Measurements from ENCODE around the gene BRAT1.

Gene BRAT1

DNA sequence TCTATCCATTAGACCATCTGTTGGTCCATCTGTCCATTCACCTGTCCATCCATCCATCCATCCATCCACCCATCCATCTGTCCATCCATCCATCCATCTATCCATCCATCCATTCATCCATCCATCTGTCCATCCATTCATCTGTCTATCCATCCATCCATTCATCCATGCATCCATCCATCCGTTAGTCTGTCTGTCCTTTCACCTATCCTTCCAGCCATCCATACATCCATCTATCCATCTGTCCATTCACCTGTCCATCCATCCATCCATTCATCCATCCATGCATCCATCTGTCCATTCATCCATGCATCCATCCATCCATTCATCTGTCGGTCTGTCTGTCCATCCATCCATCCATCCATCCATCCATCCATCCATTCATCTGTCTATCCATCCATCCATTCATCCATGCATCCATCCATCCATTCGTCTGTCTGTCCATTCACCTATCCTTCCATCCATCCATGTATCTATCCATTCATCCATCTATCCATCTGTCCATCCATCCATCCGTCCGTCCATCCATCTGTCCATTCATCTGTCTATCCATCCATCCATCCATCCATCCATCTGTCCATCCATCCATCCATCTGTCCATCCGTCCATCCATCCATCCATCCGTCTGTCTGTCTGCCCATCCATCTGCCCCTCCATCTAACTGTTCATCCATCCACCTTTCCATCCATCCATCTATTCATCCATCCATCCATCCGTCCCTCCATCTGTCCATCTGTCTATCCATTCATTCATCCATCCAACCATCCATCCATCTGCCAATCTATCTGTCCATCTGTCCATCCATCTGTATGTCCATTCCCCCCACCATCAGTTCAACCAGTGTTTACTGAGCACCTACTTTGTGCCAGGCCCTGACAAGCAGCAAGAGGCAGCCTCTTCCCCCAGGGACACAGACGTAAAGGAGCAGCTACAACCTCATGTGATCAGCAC lies 40.6 kb downstream of the BRAT1 start:
- Histone ChIP-seq H3K27ac (ENCODE audit: low read depth, low read length) (no peak overlapping the region), H3K27me3 (ENCODE audit: insufficient read depth, low read length) (peaks cover 14% of the 10 kb centered on the region), H3K36me3 (ENCODE audit: control insufficient read depth in 1 of 2, insufficient read depth in 2 of 2, low read length in 2 of 2) (no peaks in the 10 kb centered on the region), H3K79me2 (ENCODE audit: control insufficient read depth, insufficient read depth, low read length, poor library complexity) (no peaks in the 10 kb centered on the region), H2AFZ (ENCODE audit: insufficient read depth, low read length, poor library complexity) (no peak overlapping the region), H3K4me1 (ENCODE audit: control insufficient read depth in 1 of 2, insufficient read depth in 2 of 2, low read length in 2 of 2) (peaks cover 25 to 29% of the 10 kb centered on the region in 2 experiments), H3K9me3 (ENCODE audit: insufficient read depth, low read depth, low read length) (peaks cover 5% of the 10 kb centered on the region), H2BK120ac (ENCODE audit: insufficient read depth, low read length, poor library complexity) (no peak overlapping the region), H2BK12ac (ENCODE audit: low read length) (no peak overlapping the region), H3K14ac (ENCODE audit: low read length) (no peak overlapping the region), H4K91ac (ENCODE audit: low read depth, low read length) (no peak overlapping the region), H4K8ac (ENCODE audit: low read depth, low read length) (no peak overlapping the region), H2AK5ac (ENCODE audit: low read length) (no peak overlapping the region), H3K4me2 (ENCODE audit: low read length) (no peak overlapping the region), H3K4me3 (ENCODE audit: low read depth, low read length) (no peak overlapping the region), H3K79me1 (ENCODE audit: low read length) (peaks cover 4% of the 10 kb centered on the region), H2BK5ac (ENCODE audit: low read depth, low read length, poor library complexity) (no peak overlapping the region), H3K23ac (ENCODE audit: low read length) (no peak overlapping the region), H3K4ac (ENCODE audit: low read depth, low read length) (no peak overlapping the region), H4K12ac (ENCODE audit: low read depth, low read length) (no peak overlapping the region), H3K9ac (ENCODE audit: low read length) (no peak overlapping the region), H3K18ac (ENCODE audit: low read length) (no peak overlapping the region)
- no CpG with 5 or more reads among the region's 9 CpGs for WGBS (ENCODE audit: extremely low coverage, insufficient coverage, insufficient read length)
- DNase-seq = no peak

DNA sequence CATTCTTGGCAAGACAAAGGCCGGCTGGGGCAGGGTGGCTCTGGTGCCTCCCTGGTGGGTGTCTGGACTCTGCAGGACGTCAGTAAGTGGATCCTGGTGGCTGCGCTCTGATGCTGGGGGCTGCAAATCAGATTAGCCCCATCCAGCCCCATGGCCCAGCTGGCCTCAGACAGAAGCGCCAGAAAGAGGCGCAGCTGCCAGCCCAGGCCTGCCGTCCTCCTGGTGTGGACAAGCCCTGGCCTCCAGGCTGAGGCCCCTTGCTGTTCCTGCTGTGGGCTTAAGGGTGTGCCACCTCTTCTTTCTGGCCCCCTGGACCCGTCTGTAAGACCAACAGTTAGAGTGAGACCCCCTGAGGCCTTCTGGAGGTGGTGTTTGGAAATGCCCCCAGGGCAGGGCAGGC lies 41.6 kb downstream of the BRAT1 start:
- peaks cover 4% of the 10 kb centered on the region for H3K79me1 ChIP-seq (ENCODE audit: low read length)
- H3K27ac ChIP-seq (ENCODE audit: low read depth, low read length) = no peak overlapping the region
- H3K4me1 ChIP-seq (ENCODE audit: control insufficient read depth in 1 of 2, insufficient read depth in 2 of 2, low read length in 2 of 2) = peaks cover 20 to 28% of the 10 kb centered on the region in 2 experiments
- H4K12ac ChIP-seq (ENCODE audit: low read depth, low read length) = no peak overlapping the region
- H3K79me2 ChIP-seq (ENCODE audit: control insufficient read depth, insufficient read depth, low read length, poor library complexity) = no peaks in the 10 kb centered on the region
- no peak overlapping the region for H3K9ac ChIP-seq (ENCODE audit: low read length)
- peaks cover 8% of the 10 kb centered on the region for H3K27me3 ChIP-seq (ENCODE audit: insufficient read depth, low read length)
- H3K4me2 ChIP-seq (ENCODE audit: low read length) = no peak overlapping the region
- H2BK12ac ChIP-seq (ENCODE audit: low read length) = no peak overlapping the region
- no peak overlapping the region for H2BK120ac ChIP-seq (ENCODE audit: insufficient read depth, low read length, poor library complexity)
- no peak overlapping the region for H2AK5ac ChIP-seq (ENCODE audit: low read length)
- no peak overlapping the region for H4K91ac ChIP-seq (ENCODE audit: low read depth, low read length)
- DNase-seq = no peak
- H3K23ac ChIP-seq (ENCODE audit: low read length) = no peak overlapping the region
- no CpG with 5 or more reads among the region's 7 CpGs for WGBS (ENCODE audit: extremely low coverage, insufficient coverage, insufficient read length)
- H3K9me3 ChIP-seq (ENCODE audit: insufficient read depth, low read depth, low read length) = peaks cover 5% of the 10 kb centered on the region
- no peak overlapping the region for H2BK5ac ChIP-seq (ENCODE audit: low read depth, low read length, poor library complexity)
- no peak overlapping the region for H2AFZ ChIP-seq (ENCODE audit: insufficient read depth, low read length, poor library complexity)
- H3K18ac ChIP-seq (ENCODE audit: low read length) = no peak overlapping the region
- H3K36me3 ChIP-seq (ENCODE audit: control insufficient read depth in 1 of 2, insufficient read depth in 2 of 2, low read length in 2 of 2) = no peaks in the 10 kb centered on the region
- no peak overlapping the region for H3K4ac ChIP-seq (ENCODE audit: low read depth, low read length)
- no peak overlapping the region for H3K14ac ChIP-seq (ENCODE audit: low read length)
- no peak overlapping the region for H4K8ac ChIP-seq (ENCODE audit: low read depth, low read length)
- no peak overlapping the region for H3K4me3 ChIP-seq (ENCODE audit: low read depth, low read length)

DNA sequence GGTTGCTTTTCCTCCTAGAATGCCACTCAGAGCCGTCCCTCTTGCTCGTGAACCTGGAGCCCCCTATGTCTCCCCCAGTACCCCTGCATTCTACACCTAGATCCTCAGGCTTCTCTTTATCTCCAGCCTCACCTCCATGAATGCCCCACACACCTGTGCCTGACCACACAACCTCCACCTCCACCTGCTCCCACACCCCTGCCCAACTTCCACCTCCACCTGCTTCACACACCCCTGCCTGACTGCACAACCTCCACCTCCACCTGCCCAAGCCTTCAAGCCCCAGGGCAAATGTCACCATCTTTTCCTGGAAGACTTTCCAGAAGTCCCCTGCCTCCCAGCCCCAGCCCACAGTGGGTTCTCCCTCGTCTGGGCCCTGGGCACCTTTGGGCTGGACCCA lies 42.6 kb downstream of the BRAT1 start:
- peaks cover 2% of the 10 kb centered on the region for H3K79me1 ChIP-seq (ENCODE audit: low read length)
- peaks cover 5% of the 10 kb centered on the region for H3K9me3 ChIP-seq (ENCODE audit: insufficient read depth, low read depth, low read length)
- H2BK120ac ChIP-seq (ENCODE audit: insufficient read depth, low read length, poor library complexity) = no peak overlapping the region
- no peak overlapping the region for H2AK5ac ChIP-seq (ENCODE audit: low read length)
- H3K27ac ChIP-seq (ENCODE audit: low read depth, low read length) = no peak overlapping the region
- no peak overlapping the region for H4K91ac ChIP-seq (ENCODE audit: low read depth, low read length)
- H2BK12ac ChIP-seq (ENCODE audit: low read length) = no peak overlapping the region
- H4K8ac ChIP-seq (ENCODE audit: low read depth, low read length) = no peak overlapping the region
- H3K27me3 ChIP-seq (ENCODE audit: insufficient read depth, low read length) = no peaks in the 10 kb centered on the region
- peaks cover 16 to 23% of the 10 kb centered on the region in 2 experiments for H3K4me1 ChIP-seq (ENCODE audit: control insufficient read depth in 1 of 2, insufficient read depth in 2 of 2, low read length in 2 of 2)
- H3K23ac ChIP-seq (ENCODE audit: low read length) = no peak overlapping the region
- H3K79me2 ChIP-seq (ENCODE audit: control insufficient read depth, insufficient read depth, low read length, poor library complexity) = no peaks in the 10 kb centered on the region
- H2BK5ac ChIP-seq (ENCODE audit: low read depth, low read length, poor library complexity) = no peak overlapping the region
- no peak overlapping the region for H3K4me3 ChIP-seq (ENCODE audit: low read depth, low read length)
- no peak overlapping the region for H3K18ac ChIP-seq (ENCODE audit: low read length)
- H4K12ac ChIP-seq (ENCODE audit: low read depth, low read length) = no peak overlapping the region
- no peak overlapping the region for H3K4me2 ChIP-seq (ENCODE audit: low read length)
- H3K36me3 ChIP-seq (ENCODE audit: control insufficient read depth in 1 of 2, insufficient read depth in 2 of 2, low read length in 2 of 2) = no peaks in the 10 kb centered on the region
- no peak overlapping the region for H3K4ac ChIP-seq (ENCODE audit: low read depth, low read length)
- DNase-seq = no peak
- no peak overlapping the region for H2AFZ ChIP-seq (ENCODE audit: insufficient read depth, low read length, poor library complexity)
- no peak overlapping the region for H3K14ac ChIP-seq (ENCODE audit: low read length)
- H3K9ac ChIP-seq (ENCODE audit: low read length) = no peak overlapping the region
- no CpG with 5 or more reads among the region's 3 CpGs for WGBS (ENCODE audit: extremely low coverage, insufficient coverage, insufficient read length)

GRCh38 chr7:2512179-2512661 lies 43.1 kb downstream of the BRAT1 start:
- Histone ChIP-seq H2BK120ac (ENCODE audit: insufficient read depth, low read length, poor library complexity) (no peak overlapping the region), H2BK12ac (ENCODE audit: low read length) (no peak overlapping the region), H3K27me3 (ENCODE audit: insufficient read depth, low read length) (no peaks in the 10 kb centered on the region), H4K12ac (ENCODE audit: low read depth, low read length) (no peak overlapping the region), H3K4me2 (ENCODE audit: low read length) (no peak overlapping the region), H2AK5ac (ENCODE audit: low read length) (no peak overlapping the region), H3K9ac (ENCODE audit: low read length) (no peak overlapping the region), H4K8ac (ENCODE audit: low read depth, low read length) (no peak overlapping the region), H3K27ac (ENCODE audit: low read depth, low read length) (no peak overlapping the region), H3K4me1 (ENCODE audit: control insufficient read depth in 1 of 2, insufficient read depth in 2 of 2, low read length in 2 of 2) (peaks cover 11 to 19% of the 10 kb centered on the region in 2 experiments), H3K79me1 (ENCODE audit: low read length) (peaks cover 2% of the 10 kb centered on the region), H3K18ac (ENCODE audit: low read length) (no peak overlapping the region), H4K91ac (ENCODE audit: low read depth, low read length) (no peak overlapping the region), H3K23ac (ENCODE audit: low read length) (no peak overlapping the region), H2AFZ (ENCODE audit: insufficient read depth, low read length, poor library complexity) (no peak overlapping the region), H3K4me3 (ENCODE audit: low read depth, low read length) (no peak overlapping the region), H3K9me3 (ENCODE audit: insufficient read depth, low read depth, low read length) (peaks cover 5% of the 10 kb centered on the region), H3K14ac (ENCODE audit: low read length) (no peak overlapping the region), H3K79me2 (ENCODE audit: control insufficient read depth, insufficient read depth, low read length, poor library complexity) (no peaks in the 10 kb centered on the region), H2BK5ac (ENCODE audit: low read depth, low read length, poor library complexity) (no peak overlapping the region), H3K4ac (ENCODE audit: low read depth, low read length) (no peak overlapping the region), H3K36me3 (ENCODE audit: control insufficient read depth in 1 of 2, insufficient read depth in 2 of 2, low read length in 2 of 2) (no peaks in the 10 kb centered on the region)
- no peak for DNase-seq
- no CpG with 5 or more reads among the region's 12 CpGs for WGBS (ENCODE audit: extremely low coverage, insufficient coverage, insufficient read length)

Measured in trophoblast cell (in vitro differentiated cells and primary cell).